ENCODE results near the gene CYP4F11.

- TF ChIP-seq ELF4 (IDR thresholded peaks at IDR 0.05) (no peak), ARNT (IDR thresholded peaks at IDR 0.05) (no peak), SUZ12 (IDR thresholded peaks at IDR 0.05) (no peak), ZNF384 (IDR thresholded peaks at IDR 0.05) (no peak), BHLHE40 (IDR thresholded peaks at IDR 0.05; ENCODE audit: borderline replicate concordance) (no peak), FOXK2 (IDR thresholded peaks at IDR 0.05) (no peak), L3MBTL2 (conservative IDR thresholded peaks at IDR 0.05) (no peak)
Measured at GRCh38 chr19:15893477-15893876, 40.9 kb downstream of the CYP4F11 start.

Data from HEK293T (cell line).